Spleen (tissue), 11 donors: ENCODE results near the gene LRR1. TPM values are rescaled to one million over a fixed set of nuclear protein-coding genes. Genes with fewer than 3 reads are reported as not detected.
"Not testable (repeated sequence)": the region's sequence is repeated elsewhere in the genome, so short reads cannot be mapped to it uniquely, and the experiment has no call there.

Experiments
- DNase-seq: peaks from one replicate; pipeline ENCODE4 v3.0.0-alpha.2; 2020
- H3K27ac ChIP-seq, 8 donors: fragments of 200-600 bp; sonication (generic) in 7 of 8; 1 replicate in 4 of 8; 2 replicates in 4 of 8; pipeline versions ENCODE4 v1.5.0 to v1.8.0; 2016 to 2021; ENCODE audit warnings: inconsistent platforms in 4 of 8, mild to moderate bottlenecking in 4 of 8, moderate library complexity in 1 of 8
- H3K27me3 ChIP-seq, 7 donors: fragments of 200-600 bp; sonication (generic) in 6 of 7; replicated peaks in 1 of 7; 1 replicate in 4 of 7; 2 replicates in 3 of 7; pipeline versions ENCODE4 v1.5.0 to v1.8.0; 2016 to 2021; ENCODE audit warnings: inconsistent platforms in 3 of 7, mild to moderate bottlenecking in 1 of 7
- H3K36me3 ChIP-seq, 6 donors: fragments of 200-600 bp; sonication (generic) in 5 of 6; 1 replicate in 4 of 6; 2 replicates in 2 of 6; pipeline versions ENCODE4 v1.5.0 to v1.8.0; 2016 to 2021; ENCODE audit warnings: inconsistent platforms in 2 of 6
- H3K4me1 ChIP-seq, 6 donors: fragments of 200-600 bp; sonication (generic) in 5 of 6; 1 replicate in 3 of 6; 2 replicates in 3 of 6; pipeline versions ENCODE4 v1.5.0 to v1.8.0; 2016 to 2021; ENCODE audit warnings: inconsistent platforms in 3 of 6
- H3K4me3 ChIP-seq, 8 donors: fragments of 200-600 bp; sonication (generic) in 7 of 8; 1 replicate in 4 of 8; 2 replicates in 4 of 8; pipeline versions ENCODE4 v1.5.0 to v1.8.0; 2016 to 2021; ENCODE audit warnings: inconsistent platforms in 4 of 8, mild to moderate bottlenecking in 4 of 8, moderate library complexity in 2 of 8
- H3K9me3 ChIP-seq, 8 donors: fragments of 200-600 bp; sonication (generic) in 7 of 8; 1 replicate in 4 of 8; 2 replicates in 4 of 8; pipeline versions ENCODE4 v1.5.0 to v1.8.0; 2016 to 2021; ENCODE audit warnings: inconsistent platforms in 4 of 8
- CTCF ChIP-seq, 11 experiments: fragments of 200-600 bp in 7 of 11; fragments of 450-650 bp in 4 of 11; sonication (generic) in 4 of 11; IDR thresholded peaks in 8 of 11; conservative IDR thresholded peaks in 3 of 11; 1 replicate in 7 of 11; 2 replicates in 4 of 11; pipeline versions ENCODE4 v1.4.0 to v1.8.0; 2016 to 2021; ENCODE audit warnings: antibody characterized with exemption in 11 of 11, inconsistent platforms in 4 of 11, mild to moderate bottlenecking in 1 of 11
- POLR2A ChIP-seq, 3 donors: fragments of 450-650 bp; IDR thresholded peaks; one replicate each; pipeline ENCODE4 v1.5.1; 2017; ENCODE audit warnings: antibody characterized with exemption in 3 of 3, mild to moderate bottlenecking in 1 of 3
- POLR2AphosphoS5 ChIP-seq, 3 donors: sonication (generic); formaldehyde crosslinking; IDR thresholded peaks; one replicate each; pipeline ENCODE4 v1.5.1; 2017; ENCODE audit warnings: antibody characterized with exemption in 3 of 3
- WGBS, 5 donors: extraction: QIAGEN DNeasy Blood & Tissue Kit in 3 of 5; methylation state at CpG; one replicate each; pipeline versions ENCODE4 v1.1.5 to v1.1.7; 2013 to 2018; 5-methylcytosine and 5-hydroxymethylcytosine counted together
- intact Hi-C: fragments of 100-400 bp; cut with DNase I; formaldehyde crosslinking; loops from one replicate; pipeline ENCODE4 v1.15.0; 2023; ENCODE audit warnings: low total_unique reads
- polyA plus RNA-seq, 3 donors: library from polyadenylated mRNA; stranded (reverse); fragments of 200-250 nt; gene quantifications; one replicate each; pipeline ENCODE4 v1.2.1, GENCODE V29; 2013
- total RNA-seq, 7 donors: library from RNA; depleted of rRNA in 3 of 7; stranded (reverse); fragments of >200 nt in 3 of 7; fragmentation: NEBNext Ultra II Directional in 4 of 7; extraction: Animal tissue kit (Norgen Biotek cat#: 25700) in 4 of 7; gene quantifications; one replicate each; pipeline versions ENCODE4 v1.1.0 to v1.2.1, GENCODE V29; 2016 to 2021
- donor health status: healthy with polysubstance abuse.
- donor health status: DM: no; HTN: no; CAD: no; lungs with moderate emphysema.
- donor health status: DM: no; HTN: no; CAD: no.
- donor health status: Bipolar disorder and iron deficiency.
- donor health status: healthy.
- donor health status: DM: no; HTN: no; CAD: no.
- donor health status: DM: yes; HTN: yes; CAD: no.

Gene LRR1
- total and polyA plus RNA-seq, 10 donors: 8.8 to 16.5 (median 11.7) TPM

GRCh38 chr14:49582113-49582977, 16.4 kb upstream of the LRR1 start:
- WGBS, 5 donors: 91 to 96% (median 92%) methylated on average over 4 of the region's 4 CpGs
- no peaks in the 10 kb centered on the region for H3K27me3 ChIP-seq
- TF ChIP-seq POLR2AphosphoS5 (IDR thresholded peaks at IDR 0.05) (no peak), CTCF (IDR thresholded peaks at IDR 0.05 in 8 of 11, conservative IDR thresholded peaks at IDR 0.05 in 3 of 11) (no peak), POLR2A (IDR thresholded peaks at IDR 0.05) (no peak)
- peaks cover 0 to 46% (median 23%) of the 10 kb centered on the region in 6 donors for H3K36me3 ChIP-seq
- H3K4me1 ChIP-seq: peaks cover 21 to 69% (median 45%) of the 10 kb centered on the region in 6 donors
- no peak overlapping the region for H3K4me3 ChIP-seq
- no peak overlapping the region for H3K27ac ChIP-seq
- intact Hi-C loops: no loop called here
- no peaks in the 10 kb centered on the region for H3K9me3 ChIP-seq
- DNase-seq: no peak

GRCh38 chr14:49583629-49584028, 15.1 kb upstream of the LRR1 start:
- DNase-seq: no peak
- no peaks in the 10 kb centered on the region for H3K9me3 ChIP-seq
- no peak for TF ChIP-seq POLR2A (IDR thresholded peaks at IDR 0.05)
- intact Hi-C loops: no loop called here
- peak overlapping the region in 3 of 8 donors; percentile 68 to 89 (median 88) for H3K4me3 ChIP-seq
- no peaks in the 10 kb centered on the region for H3K27me3 ChIP-seq
- 81 to 91% (median 85%) methylated on average over 6 of the region's 6 CpGs for WGBS, 5 donors
- H3K36me3 ChIP-seq: peaks cover 0 to 39% (median 21%) of the 10 kb centered on the region in 6 donors
- H3K4me1 ChIP-seq: peaks cover 21 to 72% (median 46%) of the 10 kb centered on the region in 6 donors
- peak overlapping the region in 1 of 8 donors; percentile 0 for H3K27ac ChIP-seq

- Histone ChIP-seq H3K27ac (peak overlapping the region in 3 of 8 donors; percentile 0 to 98 (median 98)), H3K27me3 (no peaks in the 10 kb centered on the region), H3K4me3 (peak overlapping the region in 7 of 8 donors; percentile 0 to 95 (median 85)), H3K36me3 (peaks cover 0 to 39% (median 21%) of the 10 kb centered on the region in 6 donors), H3K9me3 (no peaks in the 10 kb centered on the region), H3K4me1 (peaks cover 21 to 72% (median 46%) of the 10 kb centered on the region in 6 donors)
- no peak for DNase-seq
- no peak for TF ChIP-seq POLR2A (IDR thresholded peaks at IDR 0.05)
- TF ChIP-seq CTCF (IDR thresholded peaks at IDR 0.05 in 8 of 11, conservative IDR thresholded peaks at IDR 0.05 in 3 of 11): no peak
- no peak for TF ChIP-seq POLR2AphosphoS5 (IDR thresholded peaks at IDR 0.05)
- intact Hi-C loops: no loop called here
- 71 to 84% (median 82%) methylated on average over 11 of the region's 11 CpGs for WGBS, 5 donors
These were observed 14.7 kb upstream of the LRR1 start for GRCh38 chr14:49584058-49584457.

- 10 to 19% (median 15%) methylated on average over 32 of the region's 32 CpGs for WGBS, 5 donors
- Histone ChIP-seq H3K27ac (peak overlapping the region in 7 of 8 donors; percentile 91 to 98 (median 96)), H3K4me3 (peak overlapping the region; percentile 68 to 95 (median 86)), H3K4me1 (peaks cover 21 to 64% (median 46%) of the 10 kb centered on the region in 6 donors), H3K36me3 (peaks cover 0 to 39% (median 21%) of the 10 kb centered on the region in 6 donors)
- H3K9me3 ChIP-seq, intact Hi-C loops, DNase-seq, H3K27me3 ChIP-seq: not testable (repeated sequence)
These were observed 13.6 kb upstream of the LRR1 start for GRCh38 chr14:49584981-49585640.
